ENCODE results near the gene PRSS56.

DNA sequence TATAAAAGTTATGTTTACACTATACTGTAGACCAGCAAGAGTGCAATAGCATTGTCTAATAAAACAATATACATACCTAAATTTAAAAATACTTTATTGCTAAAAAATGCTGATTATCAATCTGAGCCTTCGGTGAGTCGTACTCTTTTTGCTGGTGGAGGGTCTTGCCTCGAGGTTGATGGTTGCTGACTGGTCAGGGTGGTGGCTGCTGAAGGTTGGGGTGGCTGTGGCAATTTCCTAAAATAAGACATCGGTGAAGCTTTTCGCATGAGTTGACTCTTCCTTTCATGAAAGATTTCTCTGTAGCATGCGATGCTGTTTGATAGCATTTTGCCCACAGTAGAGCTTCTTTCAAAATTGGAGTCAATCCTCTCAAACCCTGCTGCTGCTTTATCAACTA is 27.8 kb downstream of the PRSS56 start:
- TF ChIP-seq, protein P1, sequence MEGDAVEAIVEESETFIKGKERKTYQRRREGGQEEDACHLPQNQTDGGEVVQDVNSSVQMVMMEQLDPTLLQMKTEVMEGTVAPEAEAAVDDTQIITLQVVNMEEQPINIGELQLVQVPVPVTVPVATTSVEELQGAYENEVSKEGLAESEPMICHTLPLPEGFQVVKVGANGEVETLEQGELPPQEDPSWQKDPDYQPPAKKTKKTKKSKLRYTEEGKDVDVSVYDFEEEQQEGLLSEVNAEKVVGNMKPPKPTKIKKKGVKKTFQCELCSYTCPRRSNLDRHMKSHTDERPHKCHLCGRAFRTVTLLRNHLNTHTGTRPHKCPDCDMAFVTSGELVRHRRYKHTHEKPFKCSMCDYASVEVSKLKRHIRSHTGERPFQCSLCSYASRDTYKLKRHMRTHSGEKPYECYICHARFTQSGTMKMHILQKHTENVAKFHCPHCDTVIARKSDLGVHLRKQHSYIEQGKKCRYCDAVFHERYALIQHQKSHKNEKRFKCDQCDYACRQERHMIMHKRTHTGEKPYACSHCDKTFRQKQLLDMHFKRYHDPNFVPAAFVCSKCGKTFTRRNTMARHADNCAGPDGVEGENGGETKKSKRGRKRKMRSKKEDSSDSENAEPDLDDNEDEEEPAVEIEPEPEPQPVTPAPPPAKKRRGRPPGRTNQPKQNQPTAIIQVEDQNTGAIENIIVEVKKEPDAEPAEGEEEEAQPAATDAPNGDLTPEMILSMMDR (IDR thresholded peaks at IDR 0.05) = no peak
- TF ChIP-seq POLR2A (IDR thresholded peaks at IDR 0.05) = no peak
